GM12878 (cell line): Measurements from ENCODE around the gene CXXC5. TPM values are rescaled to one million over a fixed set of nuclear protein-coding genes. Genes with fewer than 3 reads are reported as not detected.

Source experiments
- BMI1 ChIP-seq: fragments of 450-650 bp; IDR thresholded peaks from 2 replicates; pipeline ENCODE4 v1.6.1; 2016; ENCODE audit warnings: mild to moderate bottlenecking, moderate library complexity, borderline replicate concordance
- CBFB ChIP-seq: IDR thresholded peaks from 2 replicates; pipeline ENCODE4 v1.6.1; 2016; ENCODE audit warnings: antibody characterized with exemption, low read depth
- CHD1 ChIP-seq: IDR thresholded peaks from 2 replicates; pipeline ENCODE4 v1.6.1; 2012; ENCODE audit warnings: low read depth, low read length, improper control_type of control experiment
- EED ChIP-seq: sonication (generic); IDR thresholded peaks from 2 replicates; pipeline ENCODE4 v1.6.1; 2016; ENCODE audit warnings: antibody characterized with exemption, low read depth
- FOXM1 ChIP-seq: IDR thresholded peaks from 2 replicates; pipeline ENCODE4 v1.6.1; 2012; ENCODE audit warnings: low read depth, mild to moderate bottlenecking, inconsistent platforms, low read length, moderate library complexity
- IKZF1 ChIP-seq: fragments of 450-650 bp; conservative IDR thresholded peaks from 2 replicates; pipeline ENCODE4 v1.6.1; 2017; ENCODE audit warnings: antibody characterized with exemption, mild to moderate bottlenecking
- JUNB ChIP-seq: IDR thresholded peaks from 2 replicates; pipeline ENCODE4 v1.6.1; 2016; ENCODE audit warnings: antibody characterized with exemption, mild to moderate bottlenecking
- KLF5 ChIP-seq: fragments of 450-650 bp; IDR thresholded peaks from 2 replicates; pipeline ENCODE4 v1.6.1; 2014; ENCODE audit warnings: mild to moderate bottlenecking; ENCODE audit not compliant: partially characterized antibody
- MEF2A ChIP-seq: IDR thresholded peaks from 2 replicates; pipeline ENCODE4 v1.6.1; 2011; ENCODE audit warnings: low read depth, mild to moderate bottlenecking, low read length, moderate library complexity; ENCODE audit not compliant: insufficient read depth
- NFXL1 ChIP-seq: fragments of 450-650 bp; IDR thresholded peaks from 2 replicates; pipeline ENCODE4 v1.6.1; 2017; ENCODE audit warnings: antibody characterized with exemption, mild to moderate bottlenecking, borderline replicate concordance
- NR2C2 ChIP-seq: IDR thresholded peaks from 2 replicates; pipeline ENCODE4 v1.6.1; 2011; ENCODE audit warnings: borderline replicate concordance, low read depth; ENCODE audit not compliant: control insufficient read depth, insufficient read length
- PAX8 ChIP-seq: fragments of 450-650 bp; IDR thresholded peaks from 2 replicates; pipeline ENCODE4 v1.6.1; 2017; ENCODE audit warnings: mild to moderate bottlenecking, moderate library complexity
- PML ChIP-seq: IDR thresholded peaks from 2 replicates; pipeline ENCODE4 v1.6.1; 2012; ENCODE audit warnings: low read length, inconsistent platforms
- POLR2AphosphoS2 ChIP-seq: IDR thresholded peaks from 2 replicates; pipeline ENCODE4 v1.6.1; 2011; ENCODE audit warnings: low read depth, mild to moderate bottlenecking, low read length, improper control_type of control experiment, moderate library complexity
- RELA ChIP-seq: fragments of 450-650 bp; IDR thresholded peaks from 2 replicates; pipeline ENCODE4 v1.8.0; 2014; ENCODE audit warnings: borderline replicate concordance; ENCODE audit not compliant: partially characterized antibody
- SIN3A ChIP-seq: IDR thresholded peaks from 2 replicates; pipeline ENCODE4 v1.6.1; 2012; ENCODE audit warnings: low read depth, low read length, improper control_type of control experiment
- SMC3 ChIP-seq: IDR thresholded peaks from 2 replicates; pipeline ENCODE4 v1.6.1; 2011; ENCODE audit warnings: low read length, improper control_type of control experiment, borderline replicate concordance
- TAF1 ChIP-seq: IDR thresholded peaks from 2 replicates; pipeline ENCODE4 v1.6.1; 2011; ENCODE audit warnings: mild to moderate bottlenecking, low read depth, low read length, borderline replicate concordance
- ZBTB11 ChIP-seq: fragments of 450-650 bp; formaldehyde crosslinking; IDR thresholded peaks from 2 replicates; pipeline ENCODE4 v1.5.0; 2022; ENCODE audit warnings: mild to moderate bottlenecking, missing genetic modification characterization
- ZNF207 ChIP-seq: fragments of 450-650 bp; IDR thresholded peaks from 2 replicates; pipeline ENCODE4 v1.6.1; 2014; ENCODE audit warnings: antibody characterized with exemption, mild to moderate bottlenecking, borderline replicate concordance
- ZNF217 ChIP-seq: fragments of 450-650 bp; IDR thresholded peaks from 2 replicates; pipeline ENCODE4 v1.6.1; 2017; ENCODE audit warnings: antibody characterized with exemption, mild to moderate bottlenecking
- polyA plus RNA-seq, 11 experiments: library from polyadenylated mRNA; depleted of rRNA in 4 of 11; unstranded in 6 of 11; stranded (reverse) in 5 of 11; fragments of >200 nt; fragmentation: Nextera tagmentation in 4 of 11; fragmentation: Illumina TruSeq in 1 of 11; extraction: Ambion mirVana in 4 of 11; extraction: Trizol in 1 of 11; gene quantifications; 1 replicate in 1 of 11; 2 replicates in 10 of 11; pipeline versions ENCODE4 v1.2.1 to v1.2.3, GENCODE V29; 2011 to 2016; ENCODE audit warnings: inconsistent platforms in 2 of 11, missing spikeins in 2 of 11, low read depth in 1 of 11
- total RNA-seq, 4 experiments: library from RNA; depleted of rRNA in 3 of 4; stranded (reverse); fragments of >200 nt in 3 of 4; fragmentation: Illumina TruSeq in 1 of 4; extraction: Trizol in 1 of 4; gene quantifications; 2 replicates each; pipeline versions ENCODE4 v1.2.1 to v1.2.3, GENCODE V29; 2013 to 2021
- TF ChIP-seq, protein P1 (sequence below): fragments of 150-350 bp; IDR thresholded peaks from 2 replicates; pipeline ENCODE4 v1.6.1; 2014; ENCODE audit warnings: mild to moderate bottlenecking, low read depth, low read length
- TF ChIP-seq, protein P2 (sequence below): fragments of 450-650 bp; IDR thresholded peaks from 2 replicates; pipeline ENCODE4 v1.6.1; 2016; ENCODE audit warnings: mild to moderate bottlenecking, moderate library complexity, borderline replicate concordance

The CXXC5 gene
- total and polyA plus RNA-seq, 10 of the 15 experiments (the other 5 are each of a cell fraction or from before 2014, with no cell fraction given), result 1.8 to 90.8 (median 40.7) TPM

DNA sequence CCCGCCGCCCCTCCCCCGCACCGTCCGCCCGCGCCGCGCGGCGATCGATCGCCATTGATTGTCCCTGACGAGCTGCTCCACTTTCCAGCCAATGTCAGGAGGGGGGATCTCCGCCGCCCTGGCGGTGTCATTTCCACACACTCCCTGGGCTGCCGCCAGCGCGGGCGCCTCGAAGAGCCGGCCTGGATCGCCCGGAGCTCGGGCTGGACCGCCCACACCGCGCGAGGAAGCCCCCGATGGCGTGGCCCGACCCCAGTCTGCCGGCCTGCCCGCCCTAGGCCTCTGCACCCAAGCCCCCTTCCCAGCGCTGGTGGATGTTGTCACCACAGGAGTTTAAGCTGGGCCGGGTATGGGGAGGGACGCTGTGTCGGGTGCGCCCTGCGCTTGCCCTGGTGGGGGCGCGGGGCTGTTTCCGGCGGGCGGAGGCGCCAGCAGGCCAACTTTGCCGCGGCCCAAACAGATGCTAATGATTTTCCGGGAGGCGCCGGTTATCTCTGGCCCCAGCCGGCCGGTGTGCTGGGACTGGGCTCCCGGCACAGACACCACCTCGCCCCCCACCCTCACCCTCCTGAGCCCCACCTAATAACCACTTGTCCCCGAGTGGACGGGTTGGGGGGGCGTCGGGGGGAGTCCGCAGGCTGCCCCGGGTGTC is 10.6 kb upstream of the CXXC5 start (continued):
- TF ChIP-seq NR2C2 (no peak), EED (no peak), TAF1 (0 out of 2 replicates have a peak, but pooled peaks have one; percentile 47), KLF5 (no peak), POLR2AphosphoS2 (peak; percentile 33; the same call in 1 of the 2 replicates), SIN3A (peak; percentile 85; the same call in 1 of the 2 replicates), IKZF1 (peak; percentile 80), MEF2A (no peak), ZNF207 (no peak), RELA (peak; percentile 86), ZNF217 (no peak), JUNB (no peak), BMI1 (no peak), ZBTB11 (CRISPR knock-in tag) (0 out of 2 replicates have a peak, but pooled peaks have one; percentile 20), CHD1 (0 out of 2 replicates have a peak, but pooled peaks have one; percentile 10), FOXM1 (no peak), SMC3 (no peak), PAX8 (no peak), CBFB (no peak), PML (no peak), NFXL1 (no peak)
- TF ChIP-seq, protein P1, sequence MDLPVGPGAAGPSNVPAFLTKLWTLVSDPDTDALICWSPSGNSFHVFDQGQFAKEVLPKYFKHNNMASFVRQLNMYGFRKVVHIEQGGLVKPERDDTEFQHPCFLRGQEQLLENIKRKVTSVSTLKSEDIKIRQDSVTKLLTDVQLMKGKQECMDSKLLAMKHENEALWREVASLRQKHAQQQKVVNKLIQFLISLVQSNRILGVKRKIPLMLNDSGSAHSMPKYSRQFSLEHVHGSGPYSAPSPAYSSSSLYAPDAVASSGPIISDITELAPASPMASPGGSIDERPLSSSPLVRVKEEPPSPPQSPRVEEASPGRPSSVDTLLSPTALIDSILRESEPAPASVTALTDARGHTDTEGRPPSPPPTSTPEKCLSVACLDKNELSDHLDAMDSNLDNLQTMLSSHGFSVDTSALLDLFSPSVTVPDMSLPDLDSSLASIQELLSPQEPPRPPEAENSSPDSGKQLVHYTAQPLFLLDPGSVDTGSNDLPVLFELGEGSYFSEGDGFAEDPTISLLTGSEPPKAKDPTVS, result no peak
- TF ChIP-seq, protein P2, sequence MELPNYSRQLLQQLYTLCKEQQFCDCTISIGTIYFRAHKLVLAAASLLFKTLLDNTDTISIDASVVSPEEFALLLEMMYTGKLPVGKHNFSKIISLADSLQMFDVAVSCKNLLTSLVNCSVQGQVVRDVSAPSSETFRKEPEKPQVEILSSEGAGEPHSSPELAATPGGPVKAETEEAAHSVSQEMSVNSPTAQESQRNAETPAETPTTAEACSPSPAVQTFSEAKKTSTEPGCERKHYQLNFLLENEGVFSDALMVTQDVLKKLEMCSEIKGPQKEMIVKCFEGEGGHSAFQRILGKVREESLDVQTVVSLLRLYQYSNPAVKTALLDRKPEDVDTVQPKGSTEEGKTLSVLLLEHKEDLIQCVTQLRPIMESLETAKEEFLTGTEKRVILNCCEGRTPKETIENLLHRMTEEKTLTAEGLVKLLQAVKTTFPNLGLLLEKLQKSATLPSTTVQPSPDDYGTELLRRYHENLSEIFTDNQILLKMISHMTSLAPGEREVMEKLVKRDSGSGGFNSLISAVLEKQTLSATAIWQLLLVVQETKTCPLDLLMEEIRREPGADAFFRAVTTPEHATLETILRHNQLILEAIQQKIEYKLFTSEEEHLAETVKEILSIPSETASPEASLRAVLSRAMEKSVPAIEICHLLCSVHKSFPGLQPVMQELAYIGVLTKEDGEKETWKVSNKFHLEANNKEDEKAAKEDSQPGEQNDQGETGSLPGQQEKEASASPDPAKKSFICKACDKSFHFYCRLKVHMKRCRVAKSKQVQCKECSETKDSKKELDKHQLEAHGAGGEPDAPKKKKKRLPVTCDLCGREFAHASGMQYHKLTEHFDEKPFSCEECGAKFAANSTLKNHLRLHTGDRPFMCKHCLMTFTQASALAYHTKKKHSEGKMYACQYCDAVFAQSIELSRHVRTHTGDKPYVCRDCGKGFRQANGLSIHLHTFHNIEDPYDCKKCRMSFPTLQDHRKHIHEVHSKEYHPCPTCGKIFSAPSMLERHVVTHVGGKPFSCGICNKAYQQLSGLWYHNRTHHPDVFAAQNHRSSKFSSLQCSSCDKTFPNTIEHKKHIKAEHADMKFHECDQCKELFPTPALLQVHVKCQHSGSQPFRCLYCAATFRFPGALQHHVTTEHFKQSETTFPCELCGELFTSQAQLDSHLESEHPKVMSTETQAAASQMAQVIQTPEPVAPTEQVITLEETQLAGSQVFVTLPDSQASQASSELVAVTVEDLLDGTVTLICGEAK, result peak; percentile 56; the same call in 1 of the 2 replicates
